ENCODE measurements around the gene ZDHHC18. TPM values are rescaled to one million over a fixed set of nuclear protein-coding genes. Genes with fewer than 3 reads are reported as not detected.
A peak's percentile ranks its signal among the peaks of the same experiment; 100 is the strongest.

Gene ZDHHC18
- total and polyA plus RNA-seq, 2 of the 8 experiments (the other 6 are each of a cell fraction or from before 2014, with no cell fraction given), result 29.7 to 49.8 TPM

GRCh38 chr1:26851106-26851684 is 24.7 kb downstream of the ZDHHC18 start:
- Histone ChIP-seq H3K36me3 (ENCODE audit: control insufficient read depth in 2 of 4, insufficient read depth in 4 of 4, low read length in 3 of 4) (peaks cover 0 to 25% (median 15%) of the 10 kb centered on the region in 4 experiments; a peak in 5 of 8 replicates), H3K23me2 (ENCODE audit: low read depth, low read length) (no peaks in the 10 kb centered on the region), H2BK12ac (ENCODE audit: low read depth, low read length) (no peak overlapping the region), H3K9me3 (ENCODE audit: insufficient read depth in 2 of 2, low read depth in 1 of 2, low read length in 1 of 2) (no peaks in the 10 kb centered on the region), H4K91ac (replicated peaks; ENCODE audit: insufficient read length, low read length) (no peak overlapping the region), H2AFZ (ENCODE audit: low read length) (no peak overlapping the region), H3K27ac (ENCODE audit: low read depth, low read length) (no peak overlapping the region), H3K56ac (replicated peaks; ENCODE audit: insufficient read length, low read depth, low read length) (no peak overlapping the region), H3K4me1 (replicated peaks in 1 of 4; ENCODE audit: control insufficient read depth in 3 of 4, insufficient read depth in 4 of 4, low read length in 3 of 4) (peaks cover 0 to 4% (median 1%) of the 10 kb centered on the region in 4 experiments; a peak in 2 of 7 replicates), H3K4ac (replicated peaks; ENCODE audit: insufficient read length, low read depth, low read length) (no peak overlapping the region), H3K23ac (ENCODE audit: insufficient read length) (no peak overlapping the region), H4K20me1 (replicated peaks in 1 of 2; ENCODE audit: control insufficient read depth in 1 of 2, insufficient read depth in 2 of 2, low read length in 2 of 2) (peaks cover 0 to 4% of the 10 kb centered on the region in 2 experiments), H2BK120ac (replicated peaks; ENCODE audit: low read depth, low read length) (no peak overlapping the region), H2BK20ac (ENCODE audit: low read length) (no peak overlapping the region), H3K18ac (ENCODE audit: extremely low read depth, low read length) (no peak overlapping the region), H4K8ac (ENCODE audit: extremely low read depth, insufficient read depth, low read length) (no peak overlapping the region; the same call in 1 of the 2 replicates), H3K79me2 (ENCODE audit: control insufficient read depth in 1 of 2, insufficient read depth in 2 of 2, low read length in 2 of 2) (no peaks in the 10 kb centered on the region), H4K5ac (ENCODE audit: insufficient read length, low read depth, low read length) (no peak overlapping the region), H3K14ac (ENCODE audit: insufficient read length) (no peak overlapping the region), H3K27me3 (replicated peaks in 1 of 4; ENCODE audit: control insufficient read depth in 3 of 4, extremely low read depth in 1 of 4, insufficient read depth in 3 of 4, low read length in 3 of 4) (no peaks in the 10 kb centered on the region), H2BK5ac (ENCODE audit: low read depth, low read length) (no peak overlapping the region), H3K9ac (replicated peaks in 1 of 4; ENCODE audit: extremely low read depth in 1 of 4, low read depth in 3 of 4, low read length in 3 of 4) (no peak overlapping the region), H2AK5ac (ENCODE audit: low read depth, low read length) (no peak overlapping the region), H3K4me3 (ENCODE audit: extremely low read depth in 1 of 4, insufficient read depth in 2 of 4, low read depth in 3 of 4, low read length in 4 of 4) (no peak overlapping the region), H3K79me1 (ENCODE audit: low read depth, low read length) (no peaks in the 10 kb centered on the region), H2BK15ac (ENCODE audit: low read length) (no peak overlapping the region), H3K4me2 (ENCODE audit: insufficient read depth in 1 of 2, low read depth in 2 of 2, low read length in 2 of 2) (no peak overlapping the region)
- ChIA-PET CTCF (ENCODE audit: partially characterized antibody) (interaction anchor here (0.6 to 4.6 kb wide), 14 partner anchors 9 to 252 kb away, joined by 3 to 57 read pairs (median 6); partner anchors contain the start of gene GPN2), POLR2A (ENCODE audit: partially characterized antibody) (interaction anchor here (1.0 to 1.4 kb wide), 2 partner anchors 39 kb away, joined by 3 read pairs; partner anchors contain the start of gene GPN2)
- TF ChIP-seq CTCF (IDR thresholded peaks at IDR 0.05; ENCODE audit: control extremely low read depth in 1 of 3, insufficient read depth in 1 of 3, low read depth in 1 of 3, low read length in 3 of 3) (peak; percentile 14 to 32 (median 30); a peak in 2 of 4 replicates), EZH2 (IDR thresholded peaks at IDR 0.05; ENCODE audit: low read depth, low read length, severe bottlenecking) (no peak)
- 86% methylated on average over 11 of the region's 12 CpGs; no CpG with 5 or more reads in 1 of the 2 experiments for WGBS, 2 experiments (ENCODE audit: extremely low coverage in 1 of 2, insufficient coverage in 1 of 2, insufficient read length in 1 of 2, insufficient replicate concordance in 2 of 2, low coverage in 1 of 2, low lambda C conversion rate in 2 of 2, missing lambda C conversion rate in 1 of 2)
- FAIRE-seq, result no peak
- no peak for DNase-seq (ENCODE audit: low read depth in 1 of 2, low spot score in 2 of 2)

Measured in H1 (cell line).